Testis (tissue), 3 donors: ENCODE results near the gene SLAMF1. TPM values are rescaled to one million over a fixed set of nuclear protein-coding genes. Genes with fewer than 3 reads are reported as not detected.

Source experiments
- DNase-seq: peaks from one replicate; pipeline ENCODE4 v3.0.0-alpha.2; 2019
- H3K27ac ChIP-seq, 2 donors: fragments of 200-600 bp; sonication (generic); one replicate each; pipeline ENCODE4 v1.5.1; 2019
- H3K27me3 ChIP-seq: fragments of 200-600 bp; sonication (generic); one replicate; pipeline ENCODE4 v1.5.1; 2019
- H3K36me3 ChIP-seq: fragments of 200-600 bp; sonication (generic); one replicate; pipeline ENCODE4 v1.5.1; 2017; ENCODE audit warnings: low read depth; ENCODE audit errors: missing control alignments
- H3K4me1 ChIP-seq: fragments of 200-600 bp; sonication (generic); one replicate; pipeline ENCODE4 v1.5.1; 2019
- H3K4me3 ChIP-seq, 2 donors: fragments of 200-600 bp; sonication (generic); one replicate each; pipeline ENCODE4 v1.5.1; 2017 to 2019
- H3K9me3 ChIP-seq: fragments of 200-600 bp; sonication (generic); one replicate; pipeline ENCODE4 v1.5.1; 2017
- POLR2A ChIP-seq: fragments of 450-650 bp; IDR thresholded peaks from one replicate; pipeline ENCODE4 v1.6.1; 2017; ENCODE audit warnings: antibody characterized with exemption, mild to moderate bottlenecking, moderate library complexity
- WGBS, 2 donors: methylation state at CpG; one replicate each; pipeline ENCODE4 v1.1.5; 2018; 5-methylcytosine and 5-hydroxymethylcytosine counted together
- intact Hi-C: fragments of 100-400 bp; cut with DNase I; formaldehyde crosslinking; loops from one replicate; pipeline ENCODE4 v1.15.1; 2023; ENCODE audit warnings: low total_unique reads
- polyA plus RNA-seq: library from polyadenylated mRNA; stranded (reverse); fragments of 350-450 nt; fragmentation: Illumina TruSeq; extraction: RNeasy Lipid Tissue Mini Kit (QIAGEN cat#74804); gene quantifications from one replicate; pipeline ENCODE4 v1.2.3, GENCODE V29; 2014; ENCODE audit warnings: low read depth, low replicate concordance; ENCODE audit not compliant: insufficient read depth
- total RNA-seq, 2 donors: library from RNA; depleted of rRNA; stranded (reverse); fragments of >200 nt; gene quantifications; one replicate each; pipeline ENCODE4 v1.2.3, GENCODE V29; 2016
- TF ChIP-seq, protein P1 (sequence below), 3 experiments: fragments of 450-650 bp in 2 of 3; fragments of 200-600 bp in 1 of 3; sonication (generic) in 1 of 3; IDR thresholded peaks; one replicate each; pipeline ENCODE4 v1.5.1; 2016 to 2019; ENCODE audit warnings: antibody characterized with exemption in 3 of 3, mild to moderate bottlenecking in 2 of 3, moderate library complexity in 1 of 3

Gene SLAMF1
- total and polyA plus RNA-seq, 3 donors from 2014 or later: 0.47 to 0.75 (median 0.50) TPM

- no peaks in the 10 kb centered on the region for H3K9me3 ChIP-seq
- H3K36me3 ChIP-seq: no peaks in the 10 kb centered on the region
- intact Hi-C loops: no loop called here
- no peaks in the 10 kb centered on the region for H3K27me3 ChIP-seq
- 43 to 58% methylated on average over 3 of the region's 3 CpGs for WGBS, 2 donors
- no peaks in the 10 kb centered on the region for H3K4me1 ChIP-seq
- H3K4me3 ChIP-seq: no peak overlapping the region
- H3K27ac ChIP-seq: no peak overlapping the region
- peak; percentile 70 for DNase-seq
- TF ChIP-seq, protein P1, sequence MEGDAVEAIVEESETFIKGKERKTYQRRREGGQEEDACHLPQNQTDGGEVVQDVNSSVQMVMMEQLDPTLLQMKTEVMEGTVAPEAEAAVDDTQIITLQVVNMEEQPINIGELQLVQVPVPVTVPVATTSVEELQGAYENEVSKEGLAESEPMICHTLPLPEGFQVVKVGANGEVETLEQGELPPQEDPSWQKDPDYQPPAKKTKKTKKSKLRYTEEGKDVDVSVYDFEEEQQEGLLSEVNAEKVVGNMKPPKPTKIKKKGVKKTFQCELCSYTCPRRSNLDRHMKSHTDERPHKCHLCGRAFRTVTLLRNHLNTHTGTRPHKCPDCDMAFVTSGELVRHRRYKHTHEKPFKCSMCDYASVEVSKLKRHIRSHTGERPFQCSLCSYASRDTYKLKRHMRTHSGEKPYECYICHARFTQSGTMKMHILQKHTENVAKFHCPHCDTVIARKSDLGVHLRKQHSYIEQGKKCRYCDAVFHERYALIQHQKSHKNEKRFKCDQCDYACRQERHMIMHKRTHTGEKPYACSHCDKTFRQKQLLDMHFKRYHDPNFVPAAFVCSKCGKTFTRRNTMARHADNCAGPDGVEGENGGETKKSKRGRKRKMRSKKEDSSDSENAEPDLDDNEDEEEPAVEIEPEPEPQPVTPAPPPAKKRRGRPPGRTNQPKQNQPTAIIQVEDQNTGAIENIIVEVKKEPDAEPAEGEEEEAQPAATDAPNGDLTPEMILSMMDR (IDR thresholded peaks at IDR 0.05): peak; percentile 52 to 67 (median 66)
- TF ChIP-seq POLR2A: no peak
Measured at GRCh38 chr1:160607011-160607671, 39.7 kb downstream of the SLAMF1 start.

GRCh38 chr1:160606611-160607010 is 40.2 kb downstream of the SLAMF1 start:
- Histone ChIP-seq H3K27ac (no peak overlapping the region), H3K27me3 (no peaks in the 10 kb centered on the region), H3K4me1 (no peaks in the 10 kb centered on the region), H3K4me3 (no peak overlapping the region), H3K9me3 (no peaks in the 10 kb centered on the region), H3K36me3 (no peaks in the 10 kb centered on the region)
- DNase-seq: no peak
- intact Hi-C loops: no loop called here
- TF ChIP-seq, protein P1 (IDR thresholded peaks at IDR 0.05): no peak
- TF ChIP-seq POLR2A: no peak
- 57 to 83% methylated on average over 1 of the region's 1 CpG for WGBS, 2 donors

DNA sequence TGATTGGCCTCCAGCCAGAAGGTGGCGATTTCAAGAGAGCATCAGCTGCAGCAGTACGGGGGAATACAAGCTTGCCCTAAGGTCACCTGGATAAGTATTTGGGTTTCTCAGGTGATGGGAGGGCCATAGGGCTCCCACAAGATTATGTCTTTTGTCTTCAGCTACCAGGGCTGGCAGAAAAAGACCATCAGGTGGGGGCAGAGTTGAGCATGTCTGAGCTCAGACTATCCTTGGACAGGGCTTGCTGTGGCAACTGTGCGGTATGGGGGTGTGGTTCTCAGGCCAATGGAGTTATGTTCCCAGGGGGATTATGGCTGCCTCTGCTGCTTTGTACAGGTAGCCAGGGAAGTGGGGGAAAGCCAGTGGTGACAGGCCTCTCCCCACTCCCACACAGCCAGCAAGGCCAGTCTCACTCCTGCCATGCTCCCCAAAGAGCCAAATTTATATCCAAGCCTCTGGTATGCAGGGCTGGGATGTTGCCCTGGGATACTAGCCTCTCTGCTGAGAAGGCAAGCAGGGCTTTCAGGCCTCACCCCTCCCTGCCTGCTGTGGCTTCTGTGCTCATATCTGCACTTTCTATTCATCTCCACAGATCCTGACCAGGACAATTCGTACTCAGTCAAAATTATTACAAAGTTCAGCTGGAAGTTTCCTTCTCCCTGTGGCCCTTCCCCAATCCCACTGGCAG is 40.9 kb downstream of the SLAMF1 start:
- Histone ChIP-seq H3K9me3 (no peaks in the 10 kb centered on the region), H3K36me3 (no peaks in the 10 kb centered on the region), H3K27me3 (no peaks in the 10 kb centered on the region), H3K4me1 (no peaks in the 10 kb centered on the region), H3K27ac (no peak overlapping the region), H3K4me3 (no peak overlapping the region)
- intact Hi-C loops: no loop called here
- TF ChIP-seq POLR2A: no peak
- TF ChIP-seq, protein P1 (IDR thresholded peaks at IDR 0.05): no peak
- 64 to 88% methylated on average over 1 to 4 of the region's 4 CpGs for WGBS, 2 donors
- no peak for DNase-seq

- TF ChIP-seq, protein P1 (IDR thresholded peaks at IDR 0.05): no peak
- no peak for TF ChIP-seq POLR2A
- intact Hi-C loops: no loop called here
- Histone ChIP-seq H3K9me3 (no peaks in the 10 kb centered on the region), H3K4me1 (no peaks in the 10 kb centered on the region), H3K4me3 (no peak overlapping the region), H3K27me3 (no peaks in the 10 kb centered on the region), H3K27ac (no peak overlapping the region), H3K36me3 (no peaks in the 10 kb centered on the region)
- 94% methylated on average over 2 of the region's 2 CpGs; no CpG with 5 or more reads in 1 of the 2 donors for WGBS, 2 donors
- DNase-seq: no peak
Measured at GRCh38 chr1:160605205-160605604, 41.6 kb downstream of the SLAMF1 start.
